ENCODE measurements around the gene MYO1E. TPM values are rescaled to one million over a fixed set of nuclear protein-coding genes. Genes with fewer than 3 reads are reported as not detected.

Gene MYO1E
- total and polyA plus RNA-seq, 2 of the 8 experiments (the other 6 are each of a cell fraction or from before 2014, with no cell fraction given) = 19.6 to 142 TPM

GRCh38 chr15:59203008-59203407 lies 169.7 kb downstream of the MYO1E start:
- no peak overlapping the region for H3K27ac ChIP-seq (ENCODE audit: low read depth, low read length)
- FAIRE-seq (no peak), DNase-seq (ENCODE audit: low read depth in 1 of 2, low spot score in 2 of 2) (no peak)
- no peak overlapping the region for H3K56ac ChIP-seq (replicated peaks; ENCODE audit: insufficient read length, low read depth, low read length)
- H4K8ac ChIP-seq (ENCODE audit: extremely low read depth, insufficient read depth, low read length) = no peak overlapping the region
- H2BK12ac ChIP-seq (ENCODE audit: low read depth, low read length) = no peak overlapping the region
- H3K4me3 ChIP-seq (ENCODE audit: extremely low read depth in 1 of 4, insufficient read depth in 2 of 4, low read depth in 3 of 4, low read length in 4 of 4) = no peak overlapping the region
- H4K91ac ChIP-seq (replicated peaks; ENCODE audit: insufficient read length, low read length) = no peak overlapping the region
- no peaks in the 10 kb centered on the region for H3K79me1 ChIP-seq (ENCODE audit: low read depth, low read length)
- WGBS, 2 experiments (ENCODE audit: extremely low coverage in 1 of 2, insufficient coverage in 1 of 2, insufficient read length in 1 of 2, insufficient replicate concordance in 2 of 2, low coverage in 1 of 2, low lambda C conversion rate in 2 of 2, missing lambda C conversion rate in 1 of 2) = 91% methylated on average over 5 of the region's 6 CpGs; no CpG with 5 or more reads in 1 of the 2 experiments
- ChIA-PET CTCF (ENCODE audit: partially characterized antibody) (interaction anchor here (0.7 to 1.7 kb wide), 4 partner anchors 23 to 335 kb away, joined by 3 to 4 read pairs (median 4); no protein-coding TSS in a partner anchor), POLR2A (ENCODE audit: partially characterized antibody) (no interaction called here)
- H3K27me3 ChIP-seq (replicated peaks in 1 of 4; ENCODE audit: control insufficient read depth in 3 of 4, extremely low read depth in 1 of 4, insufficient read depth in 3 of 4, low read length in 3 of 4) = no peaks in the 10 kb centered on the region
- no peak overlapping the region for H3K4ac ChIP-seq (replicated peaks; ENCODE audit: insufficient read length, low read depth, low read length)
- no peaks in the 10 kb centered on the region for H3K9me3 ChIP-seq (ENCODE audit: insufficient read depth in 2 of 2, low read depth in 1 of 2, low read length in 1 of 2)
- H3K23me2 ChIP-seq (ENCODE audit: low read depth, low read length) = no peaks in the 10 kb centered on the region
- H2AK5ac ChIP-seq (ENCODE audit: low read depth, low read length) = no peak overlapping the region
- H2BK15ac ChIP-seq (ENCODE audit: low read length) = no peak overlapping the region
- H3K79me2 ChIP-seq (ENCODE audit: control insufficient read depth in 1 of 2, insufficient read depth in 2 of 2, low read length in 2 of 2) = no peaks in the 10 kb centered on the region
- no peak overlapping the region for H2AFZ ChIP-seq (ENCODE audit: low read length)
- no peak overlapping the region for H3K4me2 ChIP-seq (ENCODE audit: insufficient read depth in 1 of 2, low read depth in 2 of 2, low read length in 2 of 2)
- H2BK5ac ChIP-seq (ENCODE audit: low read depth, low read length) = no peak overlapping the region
- no peaks in the 10 kb centered on the region for H4K20me1 ChIP-seq (replicated peaks in 1 of 2; ENCODE audit: control insufficient read depth in 1 of 2, insufficient read depth in 2 of 2, low read length in 2 of 2)
- H2BK20ac ChIP-seq (ENCODE audit: low read length) = no peak overlapping the region
- H2BK120ac ChIP-seq (replicated peaks; ENCODE audit: low read depth, low read length) = no peak overlapping the region
- H4K5ac ChIP-seq (ENCODE audit: insufficient read length, low read depth, low read length) = no peak overlapping the region
- H3K36me3 ChIP-seq (ENCODE audit: control insufficient read depth in 2 of 4, insufficient read depth in 4 of 4, low read length in 3 of 4) = peaks cover 11 to 82% (median 36%) of the 10 kb centered on the region in 4 experiments; a peak in 7 of 8 replicates
- H3K14ac ChIP-seq (ENCODE audit: insufficient read length) = no peak overlapping the region
- no peaks in the 10 kb centered on the region for H3K4me1 ChIP-seq (replicated peaks in 1 of 4; ENCODE audit: control insufficient read depth in 3 of 4, insufficient read depth in 4 of 4, low read length in 3 of 4)
- H3K9ac ChIP-seq (replicated peaks in 1 of 4; ENCODE audit: extremely low read depth in 1 of 4, low read depth in 3 of 4, low read length in 3 of 4) = no peak overlapping the region
- no peak overlapping the region for H3K23ac ChIP-seq (ENCODE audit: insufficient read length)
- no peak overlapping the region for H3K18ac ChIP-seq (ENCODE audit: extremely low read depth, low read length)
- no peak for TF ChIP-seq ZNF274 (IDR thresholded peaks at IDR 0.05; ENCODE audit: borderline replicate concordance, extremely low read depth, low read length)
- TF ChIP-seq BACH1 (IDR thresholded peaks at IDR 0.05; ENCODE audit: low read length) = no peak
- TF ChIP-seq KDM1A (IDR thresholded peaks at IDR 0.05; ENCODE audit: borderline replicate concordance, low read length) = no peak
- no peak for TF ChIP-seq BRCA1 (IDR thresholded peaks at IDR 0.05; ENCODE audit: low read depth, low read length)
- TF ChIP-seq NRF1 (IDR thresholded peaks at IDR 0.05; ENCODE audit: low read depth, low read length) = no peak
- TF ChIP-seq HDAC2 (IDR thresholded peaks at IDR 0.05; ENCODE audit: borderline replicate concordance in 1 of 2, low read depth in 2 of 2, low read length in 2 of 2) = no peak
- no peak for TF ChIP-seq CBX8 (IDR thresholded peaks at IDR 0.05; ENCODE audit: borderline replicate concordance, low read depth, low read length)
- no peak for TF ChIP-seq BCL11A (IDR thresholded peaks at IDR 0.05; ENCODE audit: low read depth in 2 of 2, low read length in 2 of 2)
- no peak for TF ChIP-seq TAF7 (optimal IDR thresholded peaks at IDR 0.05; ENCODE audit: borderline replicate concordance, low read depth, low read length)
- TF ChIP-seq POLR2A (IDR thresholded peaks at IDR 0.05; ENCODE audit: control extremely low read depth in 1 of 2, low read depth in 2 of 2, low read length in 2 of 2) = no peak
- TF ChIP-seq POU5F1 (IDR thresholded peaks at IDR 0.05; ENCODE audit: low read depth, low read length) = no peak
- TF ChIP-seq RAD21 (IDR thresholded peaks at IDR 0.05 in 1 of 2, conservative IDR thresholded peaks at IDR 0.05 in 1 of 2; ENCODE audit: low read depth in 2 of 2, low read length in 2 of 2) = no peak
